Hepatocyte (in vitro differentiated cells): ENCODE results near the gene MGME1. TPM values are rescaled to one million over a fixed set of nuclear protein-coding genes. Genes with fewer than 3 reads are reported as not detected.

ENCODE experiments used
- DNase-seq: peaks from one replicate; pipeline ENCODE4 v3.0.0-alpha.2; 2016; ENCODE audit warnings: low spot score
- H2AFZ ChIP-seq: fragments of 200-600 bp; sonication (generic); 2 replicates; pipeline ENCODE4 v1.6.0; 2016; ENCODE audit warnings: antibody characterized with exemption, mild to moderate bottlenecking
- H3K27ac ChIP-seq: fragments of 200-600 bp; sonication (generic); 2 replicates; pipeline ENCODE4 v1.5.1; 2016; ENCODE audit warnings: mild to moderate bottlenecking
- H3K27me3 ChIP-seq: fragments of 200-600 bp; sonication (generic); 2 replicates; pipeline ENCODE4 v1.6.1; 2016
- H3K36me3 ChIP-seq: fragments of 200-600 bp; sonication (generic); replicated peaks from 2 replicates; pipeline ENCODE4 v1.5.1; 2016; ENCODE audit warnings: low read depth; ENCODE audit not compliant: insufficient read depth
- H3K4me1 ChIP-seq: fragments of 200-600 bp; sonication (generic); 2 replicates; pipeline ENCODE4 v1.5.1; 2016; ENCODE audit warnings: mild to moderate bottlenecking, moderate library complexity; ENCODE audit not compliant: insufficient read depth
- H3K4me2 ChIP-seq: fragments of 200-600 bp; sonication (generic); 2 replicates; pipeline ENCODE4 v1.6.0; 2016
- H3K4me3 ChIP-seq: fragments of 200-600 bp; sonication (generic); 2 replicates; pipeline ENCODE4 v1.5.1; 2016; ENCODE audit warnings: mild to moderate bottlenecking
- H3K79me2 ChIP-seq: fragments of 200-600 bp; sonication (generic); 2 replicates; pipeline ENCODE4 v1.6.0; 2017; ENCODE audit warnings: mild to moderate bottlenecking
- H3K9me2 ChIP-seq: fragments of 200-600 bp; sonication (generic); replicated peaks from 2 replicates; pipeline ENCODE4 v1.6.0; 2017; ENCODE audit warnings: mild to moderate bottlenecking; ENCODE audit not compliant: insufficient read depth
- H3K9me3 ChIP-seq: fragments of 200-600 bp; sonication (generic); 2 replicates; pipeline ENCODE4 v1.5.1; 2016; ENCODE audit warnings: low read depth, mild to moderate bottlenecking
- H4K20me1 ChIP-seq: fragments of 200-600 bp; sonication (generic); 2 replicates; pipeline ENCODE4 v1.6.0; 2016; ENCODE audit warnings: mild to moderate bottlenecking; ENCODE audit not compliant: insufficient read depth, poor library complexity, severe bottlenecking
- EZH2 ChIP-seq: fragments of 200-600 bp; sonication (generic); IDR thresholded peaks from 2 replicates; pipeline ENCODE4 v1.6.1; 2016; ENCODE audit warnings: antibody characterized with exemption, mild to moderate bottlenecking, borderline replicate concordance
- EZH2phosphoT487 ChIP-seq: fragments of 200-600 bp; sonication (generic); IDR thresholded peaks from one replicate; pipeline ENCODE4 v1.6.1; 2018; ENCODE audit warnings: antibody characterized with exemption, mild to moderate bottlenecking, low read depth, moderate library complexity; ENCODE audit not compliant: unreplicated experiment, severe bottlenecking
- WGBS: methylation state at CpG from one replicate; pipeline ENCODE4 v1.1.6; 2016; ENCODE audit warnings: low lambda C conversion rate; ENCODE audit errors: missing lambda C conversion rate; 5-methylcytosine and 5-hydroxymethylcytosine counted together
- polyA plus RNA-seq: library from polyadenylated mRNA; unstranded; fragments of >200 nt; fragmentation: Nextera tagmentation; extraction: Ambion mirVana; gene quantifications from 2 replicates; pipeline ENCODE4 v1.2.1, GENCODE V29; 2016
- total RNA-seq: library from RNA; depleted of rRNA; stranded (reverse); fragments of >200 nt; gene quantifications from 2 replicates; pipeline ENCODE4 v1.2.3, GENCODE V29; 2014
- TF ChIP-seq, protein P1 (sequence below): fragments of 200-600 bp; sonication (generic); IDR thresholded peaks from 2 replicates; pipeline ENCODE4 v1.5.1; 2016; ENCODE audit warnings: antibody characterized with exemption, mild to moderate bottlenecking; ENCODE audit not compliant: poor library complexity

Gene MGME1
- total and polyA plus RNA-seq, 2 experiments from 2014 or later = 15.7 to 17.9 TPM

DNA sequence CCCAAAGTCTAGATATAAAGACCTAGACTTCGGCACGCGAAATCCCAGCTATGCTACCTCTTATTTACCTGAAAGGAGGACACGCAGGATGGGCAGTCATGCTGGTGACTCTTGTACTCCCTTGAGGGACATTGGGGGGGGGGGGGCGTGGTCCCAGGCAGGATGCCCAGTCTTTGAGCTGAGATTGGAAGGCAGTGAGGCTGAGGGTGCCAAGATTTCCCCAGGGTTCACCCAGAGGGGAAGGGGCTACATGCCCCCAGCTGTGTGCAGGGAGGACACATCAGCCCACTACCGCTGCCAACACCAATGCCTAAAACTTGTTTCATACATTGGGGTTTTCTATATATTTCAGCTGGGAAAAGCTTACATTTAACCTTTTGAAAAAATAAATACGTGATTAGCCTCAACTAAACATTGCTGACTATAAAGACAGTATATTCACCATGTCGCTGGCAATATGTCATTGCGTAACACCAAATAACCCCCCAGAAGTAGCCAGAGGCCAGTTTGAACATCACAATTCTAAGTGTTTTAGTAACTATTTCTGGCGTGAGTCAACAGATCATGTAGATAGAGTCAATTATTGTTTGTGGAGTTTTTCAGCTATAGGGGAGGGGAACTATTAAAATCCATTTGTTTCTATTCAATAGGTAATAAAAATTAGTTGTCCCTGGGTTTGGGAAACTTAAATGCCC is 21.6 kb downstream of the MGME1 start:
- no peaks in the 10 kb centered on the region for H3K27me3 ChIP-seq
- DNase-seq = no peak

DNA sequence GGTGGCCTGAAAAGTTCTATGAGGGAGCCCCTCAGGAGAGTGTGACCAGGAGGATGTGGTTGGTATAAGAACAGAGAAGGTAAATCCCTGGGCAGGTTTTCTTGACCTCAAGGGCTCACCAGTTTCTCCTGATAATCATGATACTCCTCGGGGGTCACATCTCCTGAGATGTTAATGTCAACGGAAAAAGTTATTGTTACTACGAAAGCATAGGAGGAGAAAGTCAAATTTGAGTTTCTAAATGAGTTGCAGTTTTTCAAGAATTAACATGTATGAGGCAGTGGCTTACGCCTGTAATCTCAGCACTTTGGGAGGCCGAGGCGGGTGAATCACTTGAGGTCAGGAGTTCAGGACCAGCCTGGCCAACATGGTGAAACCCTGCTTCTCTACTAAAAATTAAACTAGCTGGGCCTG is 23.4 kb downstream of the MGME1 start:
- Histone ChIP-seq H2AFZ (no peak overlapping the region), H3K4me2 (no peak overlapping the region), H3K27me3 (no peaks in the 10 kb centered on the region), H3K36me3 (no peaks in the 10 kb centered on the region), H3K79me2 (peaks cover 12% of the 10 kb centered on the region), H3K4me3 (no peak overlapping the region), H3K9me3 (no peaks in the 10 kb centered on the region), H3K4me1 (no peaks in the 10 kb centered on the region), H3K27ac (no peak overlapping the region), H3K9me2 (no peaks in the 10 kb centered on the region), H4K20me1 (no peaks in the 10 kb centered on the region)
- TF ChIP-seq EZH2phosphoT487 (no peak), EZH2 (no peak)
- TF ChIP-seq, protein P1, sequence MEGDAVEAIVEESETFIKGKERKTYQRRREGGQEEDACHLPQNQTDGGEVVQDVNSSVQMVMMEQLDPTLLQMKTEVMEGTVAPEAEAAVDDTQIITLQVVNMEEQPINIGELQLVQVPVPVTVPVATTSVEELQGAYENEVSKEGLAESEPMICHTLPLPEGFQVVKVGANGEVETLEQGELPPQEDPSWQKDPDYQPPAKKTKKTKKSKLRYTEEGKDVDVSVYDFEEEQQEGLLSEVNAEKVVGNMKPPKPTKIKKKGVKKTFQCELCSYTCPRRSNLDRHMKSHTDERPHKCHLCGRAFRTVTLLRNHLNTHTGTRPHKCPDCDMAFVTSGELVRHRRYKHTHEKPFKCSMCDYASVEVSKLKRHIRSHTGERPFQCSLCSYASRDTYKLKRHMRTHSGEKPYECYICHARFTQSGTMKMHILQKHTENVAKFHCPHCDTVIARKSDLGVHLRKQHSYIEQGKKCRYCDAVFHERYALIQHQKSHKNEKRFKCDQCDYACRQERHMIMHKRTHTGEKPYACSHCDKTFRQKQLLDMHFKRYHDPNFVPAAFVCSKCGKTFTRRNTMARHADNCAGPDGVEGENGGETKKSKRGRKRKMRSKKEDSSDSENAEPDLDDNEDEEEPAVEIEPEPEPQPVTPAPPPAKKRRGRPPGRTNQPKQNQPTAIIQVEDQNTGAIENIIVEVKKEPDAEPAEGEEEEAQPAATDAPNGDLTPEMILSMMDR = no peak
- DNase-seq = no peak
- 88% methylated on average over 6 of the region's 6 CpGs for WGBS

More for the DNA sequence above, 21.6 kb downstream of the MGME1 start:
- Histone ChIP-seq H3K9me3 (no peaks in the 10 kb centered on the region), H3K79me2 (peaks cover 17% of the 10 kb centered on the region), H3K4me3 (no peak overlapping the region), H4K20me1 (no peaks in the 10 kb centered on the region), H3K36me3 (no peaks in the 10 kb centered on the region), H3K27ac (no peak overlapping the region), H2AFZ (no peak overlapping the region), H3K4me2 (no peak overlapping the region), H3K4me1 (peaks cover 7% of the 10 kb centered on the region), H3K9me2 (no peaks in the 10 kb centered on the region)
- TF ChIP-seq EZH2phosphoT487 = no peak
- TF ChIP-seq, protein P1 = no peak
- TF ChIP-seq EZH2 = no peak
- WGBS = 89% methylated on average over 10 of the region's 10 CpGs

DNA sequence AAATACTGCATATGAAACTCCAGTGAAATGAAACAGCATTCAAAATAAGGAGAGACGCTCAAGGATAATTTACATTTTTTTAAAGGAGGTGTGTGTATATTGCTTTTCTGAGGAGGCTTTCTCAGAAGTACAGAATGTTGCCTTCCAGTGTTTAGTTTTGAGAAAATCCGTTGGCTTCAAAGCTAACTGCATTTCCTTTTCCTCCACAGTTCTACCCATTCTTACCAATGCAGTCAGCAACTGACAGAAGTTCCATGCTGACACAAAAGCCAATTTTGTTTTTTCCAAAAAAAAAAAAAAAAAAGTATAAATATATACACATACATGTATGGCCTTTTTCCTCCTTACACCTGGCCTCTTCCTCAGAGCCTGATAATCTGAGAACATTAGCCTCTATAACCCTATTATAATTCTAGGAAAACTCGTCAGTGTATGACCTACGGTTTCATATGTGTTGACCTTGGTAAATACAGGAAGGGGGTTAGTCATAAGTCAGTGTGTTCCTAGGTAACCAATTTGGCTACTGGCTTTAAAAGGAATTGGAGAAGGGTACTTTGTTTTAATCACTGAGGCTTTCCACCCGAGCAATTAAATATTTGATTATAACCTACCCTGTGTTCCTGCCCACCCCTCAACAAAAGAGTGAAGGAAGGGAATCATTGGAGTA is 24.2 kb downstream of the MGME1 start:
- Histone ChIP-seq H3K9me3 (no peaks in the 10 kb centered on the region), H3K36me3 (no peaks in the 10 kb centered on the region), H3K4me3 (no peak overlapping the region), H3K4me1 (no peaks in the 10 kb centered on the region), H2AFZ (no peak overlapping the region), H3K4me2 (no peak overlapping the region), H3K79me2 (peaks cover 11% of the 10 kb centered on the region), H3K27me3 (no peaks in the 10 kb centered on the region), H3K9me2 (no peaks in the 10 kb centered on the region), H3K27ac (no peak overlapping the region), H4K20me1 (no peaks in the 10 kb centered on the region)
- WGBS = 66% methylated on average over 5 of the region's 5 CpGs
- DNase-seq = no peak
- no peak for TF ChIP-seq EZH2
- TF ChIP-seq, protein P1 = no peak
- no peak for TF ChIP-seq EZH2phosphoT487
